Fibroblast of mammary gland (primary cell): ENCODE results near the gene GAN.

ENCODE experiments used
- DNase-seq: peaks from one replicate; pipeline ENCODE4 v3.0.0-alpha.2; 2010; ENCODE audit warnings: low read depth
- H3K4me3 ChIP-seq: 2 replicates; pipeline ENCODE4 v1.5.1; 2011; ENCODE audit warnings: low read depth, mild to moderate bottlenecking, low read length, moderate library complexity; ENCODE audit not compliant: control insufficient read depth
- CTCF ChIP-seq: conservative IDR thresholded peaks from 2 replicates; pipeline ENCODE4 v1.5.1; 2011; ENCODE audit warnings: low read depth, low read length, inconsistent platforms; ENCODE audit not compliant: control insufficient read depth, insufficient read depth

GAN gene

GRCh38 chr16:81371106-81371505 is 56.3 kb downstream of the GAN start:
- no peak overlapping the region for H3K4me3 ChIP-seq
- TF ChIP-seq CTCF = no peak
- DNase-seq = peak; percentile 63

- TF ChIP-seq CTCF = no peak
- DNase-seq = no peak
- H3K4me3 ChIP-seq = no peak overlapping the region
These were observed 59.8 kb downstream of the GAN start for GRCh38 chr16:81374550-81374949.

- H3K4me3 ChIP-seq = no peak overlapping the region
- DNase-seq = peak; percentile 15
- TF ChIP-seq CTCF = no peak
These were observed 62.1 kb downstream of the GAN start for GRCh38 chr16:81376880-81377279.

GRCh38 chr16:81378049-81378448 is 63.3 kb downstream of the GAN start:
- DNase-seq = no peak
- no peak for TF ChIP-seq CTCF
- no peak overlapping the region for H3K4me3 ChIP-seq

- TF ChIP-seq CTCF = no peak
- no peak for DNase-seq
- no peak overlapping the region for H3K4me3 ChIP-seq
These were observed 66.2 kb downstream of the GAN start for GRCh38 chr16:81380932-81381331.

GRCh38 chr16:81384006-81384405 is 69.2 kb downstream of the GAN start:
- no peak overlapping the region for H3K4me3 ChIP-seq
- no peak for TF ChIP-seq CTCF
- DNase-seq = no peak
